T-helper 9 cell (primary cell): Measurements from ENCODE around the gene CTNNA1.
"Not testable (repeated sequence)": the region's sequence is repeated elsewhere in the genome, so short reads cannot be mapped to it uniquely, and the experiment has no call there.

Experiments used
- DNase-seq: peaks from one replicate; pipeline ENCODE4 v3.0.0-alpha.2; 2020
- total RNA-seq, 2 donors: gene quantifications; one replicate each; lab custom pipeline; 2026; lab: John Stamatoyannopoulos, UW

CTNNA1 gene
- total RNA-seq, result 26.8 to 115 reads per million in 2 donors

GRCh38 chr5:138752951-138753793 is at the start of gene CTNNA1:
Gene CTNNA1, plus strand, starts transcription at chr5:138753425. Its CDS starts 28,500 bp downstream, at chr5:138781925.
- DNase-seq, result peak; percentile 46

- DNase-seq, result not testable (repeated sequence)
Observed at GRCh38 chr5:138703777-138704176, 49.4 kb upstream of the CTNNA1 start.

GRCh38 chr5:138705007-138705406 is 48.2 kb upstream of the CTNNA1 start:
- no peak for DNase-seq

- DNase-seq, result no peak
Observed at GRCh38 chr5:138705567-138705966, 47.7 kb upstream of the CTNNA1 start.

- DNase-seq, result no peak
Observed at GRCh38 chr5:138706655-138707480, 46.4 kb upstream of the CTNNA1 start.

GRCh38 chr5:138708791-138709190 is 44.4 kb upstream of the CTNNA1 start:
- no peak for DNase-seq

- no peak for DNase-seq
Observed at GRCh38 chr5:138709202-138709601, 44.0 kb upstream of the CTNNA1 start.

- DNase-seq, result no peak
Observed at GRCh38 chr5:138711087-138711486, 42.1 kb upstream of the CTNNA1 start.

- no peak for DNase-seq
Observed at GRCh38 chr5:138711811-138712210, 41.4 kb upstream of the CTNNA1 start.

- DNase-seq, result no peak
Observed at GRCh38 chr5:138712324-138712723, 40.9 kb upstream of the CTNNA1 start.

GRCh38 chr5:138712791-138713190 is 40.4 kb upstream of the CTNNA1 start:
- no peak for DNase-seq

- no peak for DNase-seq
Observed at GRCh38 chr5:138713247-138713646, 40.0 kb upstream of the CTNNA1 start.

GRCh38 chr5:138714694-138715093 is 38.5 kb upstream of the CTNNA1 start:
- DNase-seq, result no peak

- DNase-seq, result not testable (repeated sequence)
Observed at GRCh38 chr5:138715931-138716432, 37.2 kb upstream of the CTNNA1 start.

GRCh38 chr5:138716456-138716924 is 36.7 kb upstream of the CTNNA1 start:
- no peak for DNase-seq

- DNase-seq, result no peak
Observed at GRCh38 chr5:138717399-138717798, 35.8 kb upstream of the CTNNA1 start.

- DNase-seq, result no peak
Observed at GRCh38 chr5:138719811-138720210, 33.4 kb upstream of the CTNNA1 start.

- no peak for DNase-seq
Observed at GRCh38 chr5:138720840-138721239, 32.4 kb upstream of the CTNNA1 start.

- no peak for DNase-seq
Observed at GRCh38 chr5:138721979-138722378, 31.2 kb upstream of the CTNNA1 start.

GRCh38 chr5:138722544-138723177 is 30.6 kb upstream of the CTNNA1 start:
- no peak for DNase-seq

GRCh38 chr5:138724470-138725146 is 28.6 kb upstream of the CTNNA1 start:
- no peak for DNase-seq

GRCh38 chr5:138725153-138725817 is 27.9 kb upstream of the CTNNA1 start:
- no peak for DNase-seq
